ENCODE measurements around the gene SLC19A1. TPM values are rescaled to one million over a fixed set of nuclear protein-coding genes. Genes with fewer than 3 reads are reported as not detected.
A peak's percentile ranks its signal among the peaks of the same experiment; 100 is the strongest.

The SLC19A1 gene
- total and polyA plus RNA-seq, 7 donors, result 1.4 to 3.8 (median 2.3) TPM

DNA sequence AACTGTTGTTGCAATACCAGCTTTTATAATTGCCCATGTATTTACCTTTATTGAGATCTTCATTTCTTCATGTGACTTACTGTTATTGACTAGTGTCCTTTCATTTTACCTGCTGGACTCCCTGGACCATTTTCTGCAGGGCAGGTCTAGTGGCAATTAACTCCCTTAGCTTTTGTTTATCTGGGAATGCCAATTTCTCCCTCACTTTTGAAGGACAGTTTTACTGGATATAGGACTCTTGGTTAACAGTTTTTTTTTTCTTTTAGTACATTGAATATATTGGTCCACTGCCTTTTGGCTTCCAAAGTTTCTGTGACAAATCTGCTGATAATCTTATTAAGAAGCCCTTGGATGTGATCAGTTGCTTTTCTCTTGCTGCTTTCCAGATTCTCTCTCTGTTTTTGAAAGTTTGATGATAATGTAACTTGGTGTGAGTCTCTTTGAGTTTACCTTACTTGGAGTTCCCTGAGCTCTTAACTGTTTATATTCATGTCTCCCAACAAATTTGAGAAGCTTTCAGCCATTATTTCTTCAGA lies 80.4 kb downstream of the SLC19A1 start:
- H3K4me3 ChIP-seq, result no peak overlapping the region
- no peak for TF ChIP-seq CTCF (IDR thresholded peaks at IDR 0.05)
- peaks cover 0 to 49% (median 2%) of the 10 kb centered on the region in 3 donors for H3K27me3 ChIP-seq (ENCODE audit: insufficient read depth in 3 of 3, low read length in 2 of 3)
- H3K9me3 ChIP-seq, result peaks cover 12% of the 10 kb centered on the region
- no peak overlapping the region for H3K27ac ChIP-seq
- no peak for ATAC-seq
- intact Hi-C loops (cut with DNase I), result no loop called here
- DNase-seq, result no peak
- no peaks in the 10 kb centered on the region for H3K36me3 ChIP-seq (ENCODE audit: insufficient read depth in 1 of 2, low read depth in 1 of 2)
- no peaks in the 10 kb centered on the region for H3K4me1 ChIP-seq

GRCh38 chr21:45461369-45461750 lies 80.9 kb downstream of the SLC19A1 start:
- intact Hi-C loops (cut with DNase I), result no loop called here
- ATAC-seq, result no peak
- DNase-seq, result peak in 1 of 2 donors; percentile 20

DNA sequence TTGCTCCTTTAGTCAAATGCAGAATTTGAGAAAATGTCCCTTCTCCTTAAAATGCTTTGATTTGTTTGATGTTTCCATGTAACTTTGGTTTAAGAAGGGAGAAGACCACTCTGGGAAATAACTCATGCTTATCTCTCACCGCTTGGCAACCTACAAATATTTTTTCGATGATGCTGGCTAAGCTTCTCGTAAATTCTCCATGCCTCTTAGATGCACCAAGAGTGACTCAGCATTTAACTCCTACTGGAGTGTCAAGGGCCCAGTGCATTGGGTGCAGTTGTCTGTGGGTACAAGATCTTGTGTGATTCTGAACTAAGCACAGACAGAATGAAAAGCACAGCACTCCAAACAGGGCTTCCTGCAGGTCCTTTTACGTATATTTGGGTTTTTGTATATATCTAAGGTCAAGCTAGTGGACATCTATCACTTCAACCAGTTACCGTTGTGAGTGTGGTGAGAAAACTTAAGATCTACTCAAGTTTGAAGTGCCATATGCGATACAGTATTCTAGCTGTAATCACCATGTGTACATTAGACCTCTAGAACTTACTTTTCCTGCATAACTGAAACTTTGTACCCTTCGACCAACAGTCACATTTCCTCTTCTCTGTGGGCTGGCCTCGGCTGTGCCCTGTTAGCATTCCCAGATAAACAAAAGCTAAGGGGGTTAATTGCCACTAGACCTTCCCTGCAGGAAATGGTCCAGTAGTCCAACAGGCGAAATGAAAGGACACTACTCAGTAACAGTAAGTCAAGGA lies 81.5 kb downstream of the SLC19A1 start:
- TF ChIP-seq CTCF (IDR thresholded peaks at IDR 0.05), result no peak
- Histone ChIP-seq H3K9me3 (peaks cover 12% of the 10 kb centered on the region), H3K4me1 (no peaks in the 10 kb centered on the region), H3K27ac (no peak overlapping the region), H3K36me3 (ENCODE audit: insufficient read depth in 1 of 2, low read depth in 1 of 2) (no peaks in the 10 kb centered on the region), H3K27me3 (ENCODE audit: insufficient read depth in 3 of 3, low read length in 2 of 3) (peaks cover 0 to 53% (median 2%) of the 10 kb centered on the region in 3 donors), H3K4me3 (no peak overlapping the region)
- intact Hi-C loops (cut with DNase I), result no loop called here
- DNase-seq (no peak), ATAC-seq (no peak)
- WGBS, 3 donors, result 81 to 82% (median 82%) methylated on average over 9 of the region's 9 CpGs

More at GRCh38 chr21:45461369-45461750, 80.9 kb downstream of the SLC19A1 start:
- no peaks in the 10 kb centered on the region for H3K4me1 ChIP-seq
- WGBS, 3 donors, result 92 to 98% (median 97%) methylated on average over 5 of the region's 5 CpGs
- peaks cover 12% of the 10 kb centered on the region for H3K9me3 ChIP-seq
- no peak overlapping the region for H3K4me3 ChIP-seq
- no peak overlapping the region for H3K27ac ChIP-seq
- H3K36me3 ChIP-seq (ENCODE audit: insufficient read depth in 1 of 2, low read depth in 1 of 2), result no peaks in the 10 kb centered on the region
- H3K27me3 ChIP-seq (ENCODE audit: insufficient read depth in 3 of 3, low read length in 2 of 3), result peaks cover 0 to 50% (median 2%) of the 10 kb centered on the region in 3 donors
- TF ChIP-seq CTCF (IDR thresholded peaks at IDR 0.05), result no peak

DNA sequence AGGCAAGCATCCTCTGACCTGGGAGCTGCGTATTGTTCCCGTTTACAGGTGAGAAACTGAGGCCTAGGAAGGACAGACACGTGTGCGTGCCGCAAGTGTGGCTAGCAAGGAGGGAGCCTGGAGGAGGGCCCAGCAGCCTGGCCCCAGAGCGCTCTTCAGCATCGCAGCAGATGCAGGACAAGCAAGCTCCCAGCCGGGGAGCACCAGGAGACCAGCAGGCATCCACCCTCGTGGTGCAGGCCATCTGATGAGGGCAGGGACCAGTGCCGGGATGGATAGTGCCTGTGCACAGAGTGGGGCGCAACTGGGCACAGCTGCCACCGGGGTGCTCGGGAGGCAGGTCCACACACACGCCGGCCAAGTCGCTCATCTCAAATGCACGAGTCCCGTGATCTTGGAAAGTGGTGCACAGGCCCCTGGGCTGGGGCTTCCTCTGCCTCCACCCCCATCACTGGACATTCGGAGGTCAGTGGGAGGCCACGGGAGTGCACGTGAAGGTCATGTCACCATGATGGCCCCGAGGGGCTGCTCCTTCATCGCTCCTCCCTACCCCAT lies 82.2 kb downstream of the SLC19A1 start:
- Histone ChIP-seq H3K4me3 (no peak overlapping the region), H3K27ac (no peak overlapping the region), H3K36me3 (ENCODE audit: insufficient read depth in 1 of 2, low read depth in 1 of 2) (no peaks in the 10 kb centered on the region), H3K4me1 (no peaks in the 10 kb centered on the region), H3K9me3 (peaks cover 12% of the 10 kb centered on the region), H3K27me3 (ENCODE audit: insufficient read depth in 3 of 3, low read length in 2 of 3) (peaks cover 0 to 53% (median 2%) of the 10 kb centered on the region in 3 donors)
- TF ChIP-seq CTCF (IDR thresholded peaks at IDR 0.05), result no peak
- peak; percentile 12 to 43 for DNase-seq
- ATAC-seq, result no peak
- WGBS, 3 donors, result 91 to 94% (median 91%) methylated on average over 23 of the region's 23 CpGs
- intact Hi-C loops (cut with DNase I), result no loop called here
